NCI-H2171 treated with DMSO at 0.1 percent for 48 hours (cell line): ENCODE data around the gene ADAMTS2.

Experiments
- DNase-seq: peaks from one replicate; lab custom pipeline; 2025; lab: John Stamatoyannopoulos, UW

The ADAMTS2 gene

GRCh38 chr5:179124853-179125788 lies 220.1 kb downstream of the ADAMTS2 start:
- DNase-seq: no peak

GRCh38 chr5:179124273-179124852 lies 220.9 kb downstream of the ADAMTS2 start:
- DNase-seq: no peak

GRCh38 chr5:179123491-179124272 lies 221.6 kb downstream of the ADAMTS2 start:
- DNase-seq: no peak

GRCh38 chr5:179123109-179123426 lies 222.2 kb downstream of the ADAMTS2 start:
- no peak for DNase-seq

- DNase-seq: no peak
Observed at GRCh38 chr5:179122411-179123108, 222.7 kb downstream of the ADAMTS2 start.

- no peak for DNase-seq
Observed at GRCh38 chr5:179121667-179122111, 223.6 kb downstream of the ADAMTS2 start.

GRCh38 chr5:179120951-179121666 lies 224.2 kb downstream of the ADAMTS2 start:
- no peak for DNase-seq

GRCh38 chr5:179120421-179120861 lies 224.8 kb downstream of the ADAMTS2 start:
- no peak for DNase-seq

GRCh38 chr5:179119415-179120170 lies 225.7 kb downstream of the ADAMTS2 start:
- no peak for DNase-seq

GRCh38 chr5:179118756-179119414 lies 226.4 kb downstream of the ADAMTS2 start:
- DNase-seq: no peak

GRCh38 chr5:179118338-179118737 lies 226.9 kb downstream of the ADAMTS2 start:
- DNase-seq: no peak

- DNase-seq: no peak
Observed at GRCh38 chr5:179115845-179116524, 229.3 kb downstream of the ADAMTS2 start.

GRCh38 chr5:179115307-179115706 lies 230.0 kb downstream of the ADAMTS2 start:
- no peak for DNase-seq

GRCh38 chr5:179114756-179115155 lies 230.5 kb downstream of the ADAMTS2 start:
- no peak for DNase-seq

- no peak for DNase-seq
Observed at GRCh38 chr5:179113945-179114641, 231.2 kb downstream of the ADAMTS2 start.

- no peak for DNase-seq
Observed at GRCh38 chr5:179113143-179113530, 232.1 kb downstream of the ADAMTS2 start.

- no peak for DNase-seq
Observed at GRCh38 chr5:179112469-179113142, 232.7 kb downstream of the ADAMTS2 start.
